ENCODE measurements around the gene ELK3.

ELK3 gene

DNA sequence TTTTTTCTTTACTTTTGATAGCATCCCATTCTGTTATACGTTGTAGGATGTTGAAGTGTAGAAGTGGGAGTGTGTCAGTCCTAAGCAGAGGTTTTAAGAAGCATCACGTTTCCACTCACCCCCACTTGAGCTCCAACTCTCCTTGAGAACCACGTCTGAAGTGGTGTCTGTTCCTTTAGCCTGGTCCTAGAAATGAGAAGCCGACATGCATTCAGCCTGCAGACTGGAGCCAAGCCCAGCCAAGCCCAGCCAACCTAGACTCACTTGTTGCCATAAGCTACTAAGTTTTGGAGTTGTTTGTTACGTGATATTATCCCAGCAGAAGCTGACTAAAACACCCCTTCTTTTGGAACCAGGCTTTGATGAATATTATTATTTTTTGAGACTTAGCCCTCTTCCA is 4.4 kb upstream of the ELK3 start:
- no peak for ATAC-seq
- no peak for TF ChIP-seq CSDC2 (CRISPR knock-in tag; IDR thresholded peaks at IDR 0.05)

DNA sequence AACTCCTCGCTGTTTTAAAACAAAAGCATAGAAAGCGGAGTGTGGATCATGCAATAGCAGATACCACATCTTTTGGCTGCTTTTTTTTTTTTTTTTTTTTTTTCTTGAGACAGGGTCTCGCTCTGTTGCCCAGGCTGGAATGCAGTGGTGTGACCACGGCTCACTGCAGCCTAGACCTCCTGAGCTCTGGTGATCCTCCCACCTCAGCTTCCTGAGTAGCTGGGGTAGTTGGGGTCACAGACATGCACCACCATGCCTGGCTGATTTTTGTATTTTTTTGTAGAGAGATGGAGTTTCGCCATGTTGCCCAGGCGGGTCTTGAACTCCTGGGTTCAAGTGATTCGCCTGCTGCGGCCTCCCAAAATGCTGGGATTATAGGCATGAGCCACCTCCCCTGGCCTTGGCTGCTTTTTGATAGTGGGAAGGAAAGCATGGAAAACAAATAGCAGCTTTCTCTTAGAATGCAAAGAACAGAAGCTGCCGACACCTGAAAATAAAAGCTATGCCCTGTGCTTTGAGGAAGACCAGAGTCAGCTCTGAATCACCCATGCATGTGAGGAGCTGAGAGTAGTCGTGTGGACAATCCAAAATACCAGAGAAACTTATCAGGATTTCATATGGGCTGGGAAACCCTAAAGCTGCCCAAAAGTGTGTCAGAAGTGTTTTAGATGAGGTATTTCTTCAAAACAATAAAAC is 3.6 kb upstream of the ELK3 start:
- ATAC-seq: no peak
- no peak for TF ChIP-seq TOX (CRISPR knock-in tag; IDR thresholded peaks at IDR 0.05; ENCODE audit: borderline replicate concordance)
- TF ChIP-seq, protein P1, sequence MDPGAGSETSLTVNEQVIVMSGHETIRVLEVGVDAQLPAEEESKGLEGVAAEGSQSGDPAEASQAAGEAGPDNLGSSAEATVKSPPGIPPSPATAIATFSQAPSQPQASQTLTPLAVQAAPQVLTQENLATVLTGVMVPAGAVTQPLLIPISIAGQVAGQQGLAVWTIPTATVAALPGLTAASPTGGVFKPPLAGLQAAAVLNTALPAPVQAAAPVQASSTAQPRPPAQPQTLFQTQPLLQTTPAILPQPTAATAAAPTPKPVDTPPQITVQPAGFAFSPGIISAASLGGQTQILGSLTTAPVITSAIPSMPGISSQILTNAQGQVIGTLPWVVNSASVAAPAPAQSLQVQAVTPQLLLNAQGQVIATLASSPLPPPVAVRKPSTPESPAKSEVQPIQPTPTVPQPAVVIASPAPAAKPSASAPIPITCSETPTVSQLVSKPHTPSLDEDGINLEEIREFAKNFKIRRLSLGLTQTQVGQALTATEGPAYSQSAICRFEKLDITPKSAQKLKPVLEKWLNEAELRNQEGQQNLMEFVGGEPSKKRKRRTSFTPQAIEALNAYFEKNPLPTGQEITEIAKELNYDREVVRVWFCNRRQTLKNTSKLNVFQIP (CRISPR knock-in tag; IDR thresholded peaks at IDR 0.05; ENCODE audit: borderline replicate concordance, low read depth): no peak
- TF ChIP-seq SNAI2 (CRISPR knock-in tag; IDR thresholded peaks at IDR 0.05): no peak
- TF ChIP-seq ZNF565 (CRISPR knock-in tag; conservative IDR thresholded peaks at IDR 0.05; ENCODE audit: low read depth): no peak
- TF ChIP-seq ZNF70 (CRISPR knock-in tag; IDR thresholded peaks at IDR 0.05): no peak
- TF ChIP-seq BACH2 (CRISPR knock-in tag; IDR thresholded peaks at IDR 0.05; ENCODE audit: borderline replicate concordance): no peak
- TF ChIP-seq ZC3H10 (CRISPR knock-in tag; IDR thresholded peaks at IDR 0.05): no peak
- no peak for TF ChIP-seq PPARA (CRISPR knock-in tag; IDR thresholded peaks at IDR 0.05; ENCODE audit: borderline replicate concordance)
- TF ChIP-seq, protein P2, sequence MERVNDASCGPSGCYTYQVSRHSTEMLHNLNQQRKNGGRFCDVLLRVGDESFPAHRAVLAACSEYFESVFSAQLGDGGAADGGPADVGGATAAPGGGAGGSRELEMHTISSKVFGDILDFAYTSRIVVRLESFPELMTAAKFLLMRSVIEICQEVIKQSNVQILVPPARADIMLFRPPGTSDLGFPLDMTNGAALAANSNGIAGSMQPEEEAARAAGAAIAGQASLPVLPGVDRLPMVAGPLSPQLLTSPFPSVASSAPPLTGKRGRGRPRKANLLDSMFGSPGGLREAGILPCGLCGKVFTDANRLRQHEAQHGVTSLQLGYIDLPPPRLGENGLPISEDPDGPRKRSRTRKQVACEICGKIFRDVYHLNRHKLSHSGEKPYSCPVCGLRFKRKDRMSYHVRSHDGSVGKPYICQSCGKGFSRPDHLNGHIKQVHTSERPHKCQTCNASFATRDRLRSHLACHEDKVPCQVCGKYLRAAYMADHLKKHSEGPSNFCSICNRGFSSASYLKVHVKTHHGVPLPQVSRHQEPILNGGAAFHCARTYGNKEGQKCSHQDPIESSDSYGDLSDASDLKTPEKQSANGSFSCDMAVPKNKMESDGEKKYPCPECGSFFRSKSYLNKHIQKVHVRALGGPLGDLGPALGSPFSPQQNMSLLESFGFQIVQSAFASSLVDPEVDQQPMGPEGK (CRISPR knock-in tag; IDR thresholded peaks at IDR 0.05; ENCODE audit: borderline replicate concordance): no peak
- TF ChIP-seq RARB (CRISPR knock-in tag; IDR thresholded peaks at IDR 0.05): no peak
- TF ChIP-seq ZNF8 (CRISPR knock-in tag; IDR thresholded peaks at IDR 0.05): no peak
- TF ChIP-seq, protein P3, sequence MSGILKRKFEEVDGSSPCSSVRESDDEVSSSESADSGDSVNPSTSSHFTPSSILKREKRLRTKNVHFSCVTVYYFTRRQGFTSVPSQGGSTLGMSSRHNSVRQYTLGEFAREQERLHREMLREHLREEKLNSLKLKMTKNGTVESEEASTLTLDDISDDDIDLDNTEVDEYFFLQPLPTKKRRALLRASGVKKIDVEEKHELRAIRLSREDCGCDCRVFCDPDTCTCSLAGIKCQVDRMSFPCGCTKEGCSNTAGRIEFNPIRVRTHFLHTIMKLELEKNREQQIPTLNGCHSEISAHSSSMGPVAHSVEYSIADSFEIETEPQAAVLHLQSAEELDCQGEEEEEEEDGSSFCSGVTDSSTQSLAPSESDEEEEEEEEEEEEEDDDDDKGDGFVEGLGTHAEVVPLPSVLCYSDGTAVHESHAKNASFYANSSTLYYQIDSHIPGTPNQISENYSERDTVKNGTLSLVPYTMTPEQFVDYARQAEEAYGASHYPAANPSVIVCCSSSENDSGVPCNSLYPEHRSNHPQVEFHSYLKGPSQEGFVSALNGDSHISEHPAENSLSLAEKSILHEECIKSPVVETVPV (CRISPR knock-in tag; IDR thresholded peaks at IDR 0.05): no peak
- TF ChIP-seq ZFP30 (CRISPR knock-in tag; IDR thresholded peaks at IDR 0.05): no peak
- TF ChIP-seq ZFP3 (CRISPR knock-in tag; IDR thresholded peaks at IDR 0.05): no peak
- TF ChIP-seq, protein P4, sequence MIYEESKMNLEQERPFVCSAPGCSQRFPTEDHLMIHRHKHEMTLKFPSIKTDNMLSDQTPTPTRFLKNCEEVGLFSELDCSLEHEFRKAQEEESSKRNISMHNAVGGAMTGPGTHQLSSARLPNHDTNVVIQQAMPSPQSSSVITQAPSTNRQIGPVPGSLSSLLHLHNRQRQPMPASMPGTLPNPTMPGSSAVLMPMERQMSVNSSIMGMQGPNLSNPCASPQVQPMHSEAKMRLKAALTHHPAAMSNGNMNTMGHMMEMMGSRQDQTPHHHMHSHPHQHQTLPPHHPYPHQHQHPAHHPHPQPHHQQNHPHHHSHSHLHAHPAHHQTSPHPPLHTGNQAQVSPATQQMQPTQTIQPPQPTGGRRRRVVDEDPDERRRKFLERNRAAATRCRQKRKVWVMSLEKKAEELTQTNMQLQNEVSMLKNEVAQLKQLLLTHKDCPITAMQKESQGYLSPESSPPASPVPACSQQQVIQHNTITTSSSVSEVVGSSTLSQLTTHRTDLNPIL (CRISPR knock-in tag; IDR thresholded peaks at IDR 0.05; ENCODE audit: low read depth): no peak
- no peak for TF ChIP-seq ESRRG (CRISPR knock-in tag; IDR thresholded peaks at IDR 0.05)

DNA sequence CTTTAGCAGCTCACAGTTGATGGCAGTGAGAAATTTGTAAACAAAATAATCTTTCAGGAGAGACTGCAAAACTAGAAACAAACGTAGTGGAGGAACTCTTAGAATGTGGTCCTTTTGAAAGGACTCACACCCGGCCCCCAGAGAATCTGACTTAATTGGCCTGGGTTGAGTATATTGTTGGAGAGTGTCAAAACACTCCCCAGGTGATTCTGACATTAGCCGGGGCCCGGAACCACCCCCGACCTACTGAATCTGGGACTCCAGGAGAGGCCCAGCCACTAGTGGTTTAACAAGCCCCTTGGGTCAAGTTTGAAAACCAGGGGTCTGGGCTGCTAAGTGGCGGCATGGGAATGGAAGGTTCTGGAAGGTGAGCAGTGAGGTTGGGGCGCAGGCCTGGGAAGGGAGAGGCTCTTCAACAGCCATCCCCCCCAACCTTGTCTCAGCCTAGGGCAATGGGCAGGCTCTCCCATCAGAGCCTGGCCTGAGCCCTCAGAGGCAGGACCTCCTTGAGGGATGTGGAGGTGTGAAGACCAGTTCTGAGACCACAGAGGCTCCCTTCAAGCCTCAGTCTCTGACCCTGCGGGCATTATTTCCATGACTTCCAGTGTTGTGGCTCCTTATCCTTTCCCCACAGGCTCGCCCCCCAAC is 1.1 kb upstream of the ELK3 start:
- ATAC-seq: no peak
- TF ChIP-seq, protein P1 (CRISPR knock-in tag; IDR thresholded peaks at IDR 0.05; ENCODE audit: borderline replicate concordance, low read depth): no peak
- TF ChIP-seq TCF4 (CRISPR knock-in tag; IDR thresholded peaks at IDR 0.05; ENCODE audit: borderline replicate concordance): no peak
- TF ChIP-seq ISL1 (CRISPR knock-in tag; IDR thresholded peaks at IDR 0.05): no peak
- TF ChIP-seq PPARA (CRISPR knock-in tag; IDR thresholded peaks at IDR 0.05; ENCODE audit: borderline replicate concordance): no peak
- TF ChIP-seq, protein P5, sequence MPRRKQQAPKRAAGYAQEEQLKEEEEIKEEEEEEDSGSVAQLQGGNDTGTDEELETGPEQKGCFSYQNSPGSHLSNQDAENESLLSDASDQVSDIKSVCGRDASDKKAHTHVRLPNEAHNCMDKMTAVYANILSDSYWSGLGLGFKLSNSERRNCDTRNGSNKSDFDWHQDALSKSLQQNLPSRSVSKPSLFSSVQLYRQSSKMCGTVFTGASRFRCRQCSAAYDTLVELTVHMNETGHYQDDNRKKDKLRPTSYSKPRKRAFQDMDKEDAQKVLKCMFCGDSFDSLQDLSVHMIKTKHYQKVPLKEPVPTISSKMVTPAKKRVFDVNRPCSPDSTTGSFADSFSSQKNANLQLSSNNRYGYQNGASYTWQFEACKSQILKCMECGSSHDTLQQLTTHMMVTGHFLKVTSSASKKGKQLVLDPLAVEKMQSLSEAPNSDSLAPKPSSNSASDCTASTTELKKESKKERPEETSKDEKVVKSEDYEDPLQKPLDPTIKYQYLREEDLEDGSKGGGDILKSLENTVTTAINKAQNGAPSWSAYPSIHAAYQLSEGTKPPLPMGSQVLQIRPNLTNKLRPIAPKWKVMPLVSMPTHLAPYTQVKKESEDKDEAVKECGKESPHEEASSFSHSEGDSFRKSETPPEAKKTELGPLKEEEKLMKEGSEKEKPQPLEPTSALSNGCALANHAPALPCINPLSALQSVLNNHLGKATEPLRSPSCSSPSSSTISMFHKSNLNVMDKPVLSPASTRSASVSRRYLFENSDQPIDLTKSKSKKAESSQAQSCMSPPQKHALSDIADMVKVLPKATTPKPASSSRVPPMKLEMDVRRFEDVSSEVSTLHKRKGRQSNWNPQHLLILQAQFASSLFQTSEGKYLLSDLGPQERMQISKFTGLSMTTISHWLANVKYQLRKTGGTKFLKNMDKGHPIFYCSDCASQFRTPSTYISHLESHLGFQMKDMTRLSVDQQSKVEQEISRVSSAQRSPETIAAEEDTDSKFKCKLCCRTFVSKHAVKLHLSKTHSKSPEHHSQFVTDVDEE (CRISPR knock-in tag; IDR thresholded peaks at IDR 0.05): no peak
- TF ChIP-seq ESRRG (CRISPR knock-in tag; IDR thresholded peaks at IDR 0.05): no peak
